Stimulated activated CD8-positive, alpha-beta memory T cell treated with anti-CD3 and anti-CD28 coated beads, Interleukin-4, amount 100 ng/mL, for 4 hours (primary cell): ENCODE results near the gene TSPEAR.
"Not testable (repeated sequence)": the region's sequence is repeated elsewhere in the genome, so short reads cannot be mapped to it uniquely, and the experiment has no call there.

Experiments used
- DNase-seq, 2 donors: peaks; one replicate each; pipeline ENCODE4 v3.0.0-alpha.2; 2020; ENCODE audit warnings: low read depth in 2 of 2, low spot score in 1 of 2

TSPEAR gene

GRCh38 chr21:44510109-44510507 lies 201.3 kb downstream of the TSPEAR start:
- no peak for DNase-seq

GRCh38 chr21:44509539-44509938 lies 201.8 kb downstream of the TSPEAR start:
- DNase-seq: no peak

GRCh38 chr21:44508711-44509445 lies 202.5 kb downstream of the TSPEAR start:
- DNase-seq: no peak

- no peak for DNase-seq
Measured at GRCh38 chr21:44508426-44508710, 203.0 kb downstream of the TSPEAR start.

- no peak for DNase-seq
Measured at GRCh38 chr21:44507673-44508425, 203.5 kb downstream of the TSPEAR start.

GRCh38 chr21:44506279-44507255 lies 204.8 kb downstream of the TSPEAR start:
- no peak for DNase-seq

- no peak for DNase-seq
Measured at GRCh38 chr21:44505673-44506278, 205.6 kb downstream of the TSPEAR start.

GRCh38 chr21:44503901-44504399 lies 207.4 kb downstream of the TSPEAR start:
- DNase-seq: no peak

- not testable (repeated sequence) for DNase-seq
Measured at GRCh38 chr21:44503006-44503889, 208.1 kb downstream of the TSPEAR start.

GRCh38 chr21:44502171-44502958 lies 209.0 kb downstream of the TSPEAR start:
- no peak for DNase-seq

GRCh38 chr21:44500111-44500510 lies 211.3 kb downstream of the TSPEAR start:
- no peak for DNase-seq

GRCh38 chr21:44499631-44500030 lies 211.7 kb downstream of the TSPEAR start:
- no peak for DNase-seq

GRCh38 chr21:44499211-44499560 lies 212.2 kb downstream of the TSPEAR start:
- DNase-seq: no peak

- DNase-seq: no peak
Measured at GRCh38 chr21:44498280-44499210, 212.8 kb downstream of the TSPEAR start.

GRCh38 chr21:44497703-44498126 lies 213.7 kb downstream of the TSPEAR start:
- DNase-seq: no peak

GRCh38 chr21:44496564-44497550 lies 214.5 kb downstream of the TSPEAR start:
- DNase-seq: no peak
